Measurements from ENCODE around the gene CHCHD6.

Gene CHCHD6

GRCh38 chr3:126914226-126914625 is 210.2 kb downstream of the CHCHD6 start:
- DNase-seq (ENCODE audit: insufficient read length) (no peak), FAIRE-seq (no peak)
- TF ChIP-seq POLR2A (IDR thresholded peaks at IDR 0.05; ENCODE audit: low read depth, low read length) (no peak), TAF1 (IDR thresholded peaks at IDR 0.05; ENCODE audit: borderline replicate concordance, low read depth, low read length) (no peak), POLR2AphosphoS5 (IDR thresholded peaks at IDR 0.05; ENCODE audit: low read depth, low read length) (no peak)

- TF ChIP-seq TAF1 (IDR thresholded peaks at IDR 0.05; ENCODE audit: borderline replicate concordance, low read depth, low read length) (no peak), POLR2AphosphoS5 (IDR thresholded peaks at IDR 0.05; ENCODE audit: low read depth, low read length) (no peak)
- DNase-seq (ENCODE audit: insufficient read length) = no peak
- FAIRE-seq = no peak
Measured at GRCh38 chr3:126915015-126915414, 211.0 kb downstream of the CHCHD6 start.

- DNase-seq (ENCODE audit: insufficient read length) (no peak), FAIRE-seq (no peak)
- TF ChIP-seq TAF1 (IDR thresholded peaks at IDR 0.05; ENCODE audit: borderline replicate concordance, low read depth, low read length) (no peak), POLR2A (IDR thresholded peaks at IDR 0.05; ENCODE audit: low read depth, low read length) (no peak), POLR2AphosphoS5 (IDR thresholded peaks at IDR 0.05; ENCODE audit: low read depth, low read length) (no peak)
Measured at GRCh38 chr3:126916546-126916945, 212.5 kb downstream of the CHCHD6 start.

GRCh38 chr3:126917232-126917804 is 213.3 kb downstream of the CHCHD6 start:
- TF ChIP-seq POLR2A (IDR thresholded peaks at IDR 0.05; ENCODE audit: low read depth, low read length) (no peak), POLR2AphosphoS5 (IDR thresholded peaks at IDR 0.05; ENCODE audit: low read depth, low read length) (no peak), TAF1 (IDR thresholded peaks at IDR 0.05; ENCODE audit: borderline replicate concordance, low read depth, low read length) (no peak)
- DNase-seq (ENCODE audit: insufficient read length) = no peak
- FAIRE-seq = no peak

GRCh38 chr3:126918355-126918821 is 214.3 kb downstream of the CHCHD6 start:
- TF ChIP-seq POLR2AphosphoS5 (IDR thresholded peaks at IDR 0.05; ENCODE audit: low read depth, low read length) (no peak), POLR2A (IDR thresholded peaks at IDR 0.05; ENCODE audit: low read depth, low read length) (no peak), TAF1 (IDR thresholded peaks at IDR 0.05; ENCODE audit: borderline replicate concordance, low read depth, low read length) (no peak)
- DNase-seq (ENCODE audit: insufficient read length) (no peak), FAIRE-seq (no peak)

GRCh38 chr3:126921085-126921824 is 217.2 kb downstream of the CHCHD6 start:
- no peak for DNase-seq (ENCODE audit: insufficient read length)
- FAIRE-seq = peak; percentile 9
- TF ChIP-seq TAF1 (IDR thresholded peaks at IDR 0.05; ENCODE audit: borderline replicate concordance, low read depth, low read length) = no peak
- no peak for TF ChIP-seq POLR2A (IDR thresholded peaks at IDR 0.05; ENCODE audit: low read depth, low read length)

GRCh38 chr3:126922466-126922865 is 218.4 kb downstream of the CHCHD6 start:
- FAIRE-seq (no peak), DNase-seq (ENCODE audit: insufficient read length) (no peak)
- no peak for TF ChIP-seq POLR2AphosphoS5 (IDR thresholded peaks at IDR 0.05; ENCODE audit: low read depth, low read length)
- no peak for TF ChIP-seq POLR2A (IDR thresholded peaks at IDR 0.05; ENCODE audit: low read depth, low read length)
- TF ChIP-seq TAF1 (IDR thresholded peaks at IDR 0.05; ENCODE audit: borderline replicate concordance, low read depth, low read length) = no peak

GRCh38 chr3:126923423-126923822 is 219.4 kb downstream of the CHCHD6 start:
- TF ChIP-seq TAF1 (IDR thresholded peaks at IDR 0.05; ENCODE audit: borderline replicate concordance, low read depth, low read length) (no peak), POLR2A (IDR thresholded peaks at IDR 0.05; ENCODE audit: low read depth, low read length) (no peak), POLR2AphosphoS5 (IDR thresholded peaks at IDR 0.05; ENCODE audit: low read depth, low read length) (no peak)
- FAIRE-seq = no peak

GRCh38 chr3:126923895-126924294 is 219.9 kb downstream of the CHCHD6 start:
- DNase-seq (ENCODE audit: insufficient read length) (no peak), FAIRE-seq (no peak)
- TF ChIP-seq TAF1 (IDR thresholded peaks at IDR 0.05; ENCODE audit: borderline replicate concordance, low read depth, low read length) (no peak), POLR2AphosphoS5 (IDR thresholded peaks at IDR 0.05; ENCODE audit: low read depth, low read length) (no peak), POLR2A (IDR thresholded peaks at IDR 0.05; ENCODE audit: low read depth, low read length) (no peak)

More at GRCh38 chr3:126923423-126923822, 219.4 kb downstream of the CHCHD6 start:
- DNase-seq (ENCODE audit: insufficient read length) = no peak

- FAIRE-seq = no peak
- TF ChIP-seq POLR2A (IDR thresholded peaks at IDR 0.05; ENCODE audit: low read depth, low read length) (no peak), TAF1 (IDR thresholded peaks at IDR 0.05; ENCODE audit: borderline replicate concordance, low read depth, low read length) (no peak), POLR2AphosphoS5 (IDR thresholded peaks at IDR 0.05; ENCODE audit: low read depth, low read length) (no peak)
- no peak for DNase-seq (ENCODE audit: insufficient read length)
Measured at GRCh38 chr3:126924458-126924857, 220.4 kb downstream of the CHCHD6 start.

- TF ChIP-seq POLR2A (IDR thresholded peaks at IDR 0.05; ENCODE audit: low read depth, low read length) = no peak
- no peak for TF ChIP-seq POLR2AphosphoS5 (IDR thresholded peaks at IDR 0.05; ENCODE audit: low read depth, low read length)
- no peak for DNase-seq (ENCODE audit: insufficient read length)
- FAIRE-seq = no peak
Measured at GRCh38 chr3:126925411-126926171, 221.6 kb downstream of the CHCHD6 start.

Measured in GM12892 (cell line).